ENCODE results near the gene AMBRA1.

DNA sequence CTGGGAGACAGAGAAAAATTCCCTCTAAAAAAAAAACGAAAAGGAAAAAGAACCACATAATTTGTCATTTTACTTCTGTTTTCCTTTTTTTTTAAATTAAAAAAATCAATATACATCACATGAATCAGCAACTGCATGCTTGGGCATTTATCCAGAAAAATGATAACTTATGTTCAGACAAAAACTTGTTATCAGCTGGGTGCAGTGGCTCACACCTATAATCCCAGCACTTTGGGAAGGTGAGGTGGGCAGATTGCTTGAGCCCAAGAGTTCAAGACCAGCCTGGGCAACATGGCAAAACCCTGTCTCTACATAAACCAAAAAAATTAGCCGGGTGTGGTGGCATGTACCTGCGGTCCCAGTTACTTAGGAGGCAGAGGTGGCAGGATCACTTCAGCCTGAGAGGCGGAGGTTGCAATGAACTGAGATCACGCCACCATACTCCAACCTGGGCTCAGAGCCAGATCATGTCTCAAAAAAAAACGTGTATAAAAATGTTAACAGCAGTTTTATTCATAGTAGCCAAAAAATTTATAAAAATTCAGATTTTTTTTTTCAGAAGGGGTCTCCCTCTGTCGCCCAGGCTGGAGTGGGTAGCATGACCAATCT lies 28.5 kb downstream of the AMBRA1 start:
- TF ChIP-seq POLR2A (IDR thresholded peaks at IDR 0.05; ENCODE audit: low read length) (no peak), RFX5 (IDR thresholded peaks at IDR 0.05) (no peak), EP300 (IDR thresholded peaks at IDR 0.05) (no peak), JUNB (IDR thresholded peaks at IDR 0.05) (no peak), MYC (IDR thresholded peaks at IDR 0.05; ENCODE audit: borderline replicate concordance, low read length) (no peak), SMC3 (IDR thresholded peaks at IDR 0.05) (no peak)
- TF ChIP-seq, protein P1, sequence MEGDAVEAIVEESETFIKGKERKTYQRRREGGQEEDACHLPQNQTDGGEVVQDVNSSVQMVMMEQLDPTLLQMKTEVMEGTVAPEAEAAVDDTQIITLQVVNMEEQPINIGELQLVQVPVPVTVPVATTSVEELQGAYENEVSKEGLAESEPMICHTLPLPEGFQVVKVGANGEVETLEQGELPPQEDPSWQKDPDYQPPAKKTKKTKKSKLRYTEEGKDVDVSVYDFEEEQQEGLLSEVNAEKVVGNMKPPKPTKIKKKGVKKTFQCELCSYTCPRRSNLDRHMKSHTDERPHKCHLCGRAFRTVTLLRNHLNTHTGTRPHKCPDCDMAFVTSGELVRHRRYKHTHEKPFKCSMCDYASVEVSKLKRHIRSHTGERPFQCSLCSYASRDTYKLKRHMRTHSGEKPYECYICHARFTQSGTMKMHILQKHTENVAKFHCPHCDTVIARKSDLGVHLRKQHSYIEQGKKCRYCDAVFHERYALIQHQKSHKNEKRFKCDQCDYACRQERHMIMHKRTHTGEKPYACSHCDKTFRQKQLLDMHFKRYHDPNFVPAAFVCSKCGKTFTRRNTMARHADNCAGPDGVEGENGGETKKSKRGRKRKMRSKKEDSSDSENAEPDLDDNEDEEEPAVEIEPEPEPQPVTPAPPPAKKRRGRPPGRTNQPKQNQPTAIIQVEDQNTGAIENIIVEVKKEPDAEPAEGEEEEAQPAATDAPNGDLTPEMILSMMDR (IDR thresholded peaks at IDR 0.05): no peak

All from A549 (cell line).